Measurements from ENCODE around the gene MAD1L1. TPM values are rescaled to one million over a fixed set of nuclear protein-coding genes. Genes with fewer than 3 reads are reported as not detected.

MAD1L1 gene
- total RNA-seq, 4 donors from 2014 or later = 8.0 to 52.7 (median 26.7) TPM

GRCh38 chr7:2231992-2232765 lies 566 bp downstream of the MAD1L1 start:
- Histone ChIP-seq H3K36me3 (peaks cover 0 to 11% (median 4%) of the 10 kb centered on the region in 4 donors), H3K4me3 (peak overlapping the region; percentile 88 to 99 (median 97)), H3K27ac (peak overlapping the region; percentile 74 to 85 (median 78)), H3K4me1 (peaks cover 10 to 21% (median 20%) of the 10 kb centered on the region in 4 donors), H3K9me3 (no peaks in the 10 kb centered on the region), H3K27me3 (no peaks in the 10 kb centered on the region)
- no peak for DNase-seq
- TF ChIP-seq, protein P1, sequence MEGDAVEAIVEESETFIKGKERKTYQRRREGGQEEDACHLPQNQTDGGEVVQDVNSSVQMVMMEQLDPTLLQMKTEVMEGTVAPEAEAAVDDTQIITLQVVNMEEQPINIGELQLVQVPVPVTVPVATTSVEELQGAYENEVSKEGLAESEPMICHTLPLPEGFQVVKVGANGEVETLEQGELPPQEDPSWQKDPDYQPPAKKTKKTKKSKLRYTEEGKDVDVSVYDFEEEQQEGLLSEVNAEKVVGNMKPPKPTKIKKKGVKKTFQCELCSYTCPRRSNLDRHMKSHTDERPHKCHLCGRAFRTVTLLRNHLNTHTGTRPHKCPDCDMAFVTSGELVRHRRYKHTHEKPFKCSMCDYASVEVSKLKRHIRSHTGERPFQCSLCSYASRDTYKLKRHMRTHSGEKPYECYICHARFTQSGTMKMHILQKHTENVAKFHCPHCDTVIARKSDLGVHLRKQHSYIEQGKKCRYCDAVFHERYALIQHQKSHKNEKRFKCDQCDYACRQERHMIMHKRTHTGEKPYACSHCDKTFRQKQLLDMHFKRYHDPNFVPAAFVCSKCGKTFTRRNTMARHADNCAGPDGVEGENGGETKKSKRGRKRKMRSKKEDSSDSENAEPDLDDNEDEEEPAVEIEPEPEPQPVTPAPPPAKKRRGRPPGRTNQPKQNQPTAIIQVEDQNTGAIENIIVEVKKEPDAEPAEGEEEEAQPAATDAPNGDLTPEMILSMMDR (IDR thresholded peaks at IDR 0.05) = no peak
- in situ Hi-C loops (cut with MboI; ENCODE audit: low pct_ligation_motif_present in 1 of 4, low pct_unique_long_range_greater_than_20kb in 1 of 4, low sequenced_read_pairs in 3 of 4) = loop anchor here in 2 of 4 donors (25.0 kb wide), 1 partner anchor 130 kb away; the partner anchor contains the start of gene EIF3B (in 2 of the 2)
- 2% methylated on average over 27 of the region's 46 CpGs; no CpG with 5 or more reads in 1 of the 2 donors for WGBS, 2 donors (ENCODE audit: low coverage in 1 of 2)
- intact Hi-C loops (cut with DNase I; ENCODE audit: low total_unique reads) = no loop called here

DNA sequence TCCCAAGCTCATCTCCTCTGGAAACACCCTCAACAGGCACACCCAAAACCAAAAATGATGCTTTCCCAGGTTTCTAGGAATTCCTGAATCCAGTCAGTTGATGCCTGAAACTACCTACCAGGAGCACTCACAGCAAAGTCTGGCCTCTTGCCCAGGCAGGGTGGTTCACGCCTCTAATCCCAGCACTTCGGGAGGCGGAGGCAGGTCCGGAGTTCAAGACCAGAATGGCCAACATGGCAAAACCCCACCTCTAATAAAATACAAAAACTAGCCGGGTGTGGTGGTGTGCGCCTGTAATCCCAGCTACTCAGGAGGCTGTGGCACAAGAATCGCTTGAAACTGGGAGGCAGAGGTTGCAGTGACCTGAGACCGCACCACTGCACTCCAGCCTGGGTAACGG lies 1.9 kb downstream of the MAD1L1 start:
- Histone ChIP-seq H3K36me3 (peaks cover 0 to 11% (median 4%) of the 10 kb centered on the region in 4 donors), H3K9me3 (no peaks in the 10 kb centered on the region), H3K4me1 (peaks cover 10 to 21% (median 20%) of the 10 kb centered on the region in 4 donors), H3K27me3 (no peaks in the 10 kb centered on the region), H3K27ac (no peak overlapping the region), H3K4me3 (no peak overlapping the region)
- in situ Hi-C loops (cut with MboI; ENCODE audit: low pct_ligation_motif_present in 1 of 4, low pct_unique_long_range_greater_than_20kb in 1 of 4, low sequenced_read_pairs in 3 of 4) = loop anchor here in 2 of 4 donors (25.0 kb wide), 1 partner anchor 131 kb away; the partner anchor contains the start of gene EIF3B (in 2 of the 2)
- WGBS, 2 donors (ENCODE audit: low coverage in 1 of 2) = 34 to 66% methylated on average over 3 to 9 of the region's 9 CpGs
- intact Hi-C loops (cut with DNase I; ENCODE audit: low total_unique reads) = no loop called here
- TF ChIP-seq POLR2A (IDR thresholded peaks at IDR 0.05) (no peak), EP300 (IDR thresholded peaks at IDR 0.05; ENCODE audit: low read depth) (no peak), POLR2AphosphoS5 (IDR thresholded peaks at IDR 0.05) (no peak)
- TF ChIP-seq, protein P1 (IDR thresholded peaks at IDR 0.05) = no peak
- DNase-seq = no peak

- Histone ChIP-seq H3K27ac (no peak overlapping the region), H3K36me3 (peaks cover 0 to 10% (median 3%) of the 10 kb centered on the region in 4 donors), H3K4me3 (no peak overlapping the region), H3K9me3 (no peaks in the 10 kb centered on the region), H3K27me3 (no peaks in the 10 kb centered on the region), H3K4me1 (peaks cover 10 to 21% (median 20%) of the 10 kb centered on the region in 4 donors)
- intact Hi-C loops (cut with DNase I; ENCODE audit: low total_unique reads) (no loop called here), in situ Hi-C loops (cut with MboI; ENCODE audit: low pct_ligation_motif_present in 1 of 4, low pct_unique_long_range_greater_than_20kb in 1 of 4, low sequenced_read_pairs in 3 of 4) (loop anchor here in 2 of 4 donors (25.0 kb wide), 1 partner anchor 132 kb away; the partner anchor contains the start of gene EIF3B (in 2 of the 2))
- TF ChIP-seq, protein P1 (IDR thresholded peaks at IDR 0.05) = no peak
- TF ChIP-seq POLR2A (IDR thresholded peaks at IDR 0.05) = no peak
- TF ChIP-seq POLR2AphosphoS5 (IDR thresholded peaks at IDR 0.05) = no peak
- TF ChIP-seq EP300 (IDR thresholded peaks at IDR 0.05; ENCODE audit: low read depth) = no peak
- WGBS, 2 donors (ENCODE audit: low coverage in 1 of 2) = 90% methylated on average over 8 of the region's 8 CpGs; no CpG with 5 or more reads in 1 of the 2 donors
- no peak for DNase-seq
Observed at GRCh38 chr7:2230226-2230625, 2.5 kb downstream of the MAD1L1 start.

GRCh38 chr7:2229467-2229866 lies 3.3 kb downstream of the MAD1L1 start:
- WGBS, 2 donors (ENCODE audit: low coverage in 1 of 2) = 91% methylated on average over 7 of the region's 7 CpGs; no CpG with 5 or more reads in 1 of the 2 donors
- H3K9me3 ChIP-seq = no peaks in the 10 kb centered on the region
- H3K27ac ChIP-seq = no peak overlapping the region
- no peak overlapping the region for H3K4me3 ChIP-seq
- H3K36me3 ChIP-seq = peaks cover 0 to 3% (median 0%) of the 10 kb centered on the region in 4 donors
- in situ Hi-C loops (cut with MboI; ENCODE audit: low pct_ligation_motif_present in 1 of 4, low pct_unique_long_range_greater_than_20kb in 1 of 4, low sequenced_read_pairs in 3 of 4) (loop anchor here in 2 of 4 donors (25.0 kb wide), 1 partner anchor 133 kb away; the partner anchor contains the start of gene EIF3B (in 2 of the 2)), intact Hi-C loops (cut with DNase I; ENCODE audit: low total_unique reads) (no loop called here)
- no peak for DNase-seq
- TF ChIP-seq EP300 (IDR thresholded peaks at IDR 0.05; ENCODE audit: low read depth) (no peak), POLR2A (IDR thresholded peaks at IDR 0.05) (no peak), POLR2AphosphoS5 (IDR thresholded peaks at IDR 0.05) (no peak)
- TF ChIP-seq, protein P1 (IDR thresholded peaks at IDR 0.05) = no peak
- peaks cover 10 to 21% (median 20%) of the 10 kb centered on the region in 4 donors for H3K4me1 ChIP-seq
- no peaks in the 10 kb centered on the region for H3K27me3 ChIP-seq
